GM06990 (cell line): ENCODE measurements around the gene ACP1.

Experiments
- DNase-seq: peaks from one replicate; pipeline ENCODE4 v3.0.0-alpha.2; 2011; ENCODE audit not compliant: insufficient read length; ENCODE audit errors: extremely low read depth
- H3K27me3 ChIP-seq: replicated peaks from 2 replicates; pipeline ENCODE4 v1.6.0; 2011; ENCODE audit warnings: low read length; ENCODE audit not compliant: control insufficient read depth, insufficient read depth
- H3K36me3 ChIP-seq: 2 replicates; pipeline ENCODE4 v1.5.1; 2011; ENCODE audit warnings: low read length; ENCODE audit not compliant: control insufficient read depth, insufficient read depth
- H3K4me3 ChIP-seq: replicated peaks from 2 replicates; pipeline ENCODE4 v1.5.1; 2011; ENCODE audit warnings: low read depth, mild to moderate bottlenecking, control low read depth, low read length
- TF ChIP-seq, protein P1 (sequence below): IDR thresholded peaks from 2 replicates; pipeline ENCODE4 v1.5.1; 2011; ENCODE audit warnings: low read length, control low read depth, mild to moderate bottlenecking, inconsistent platforms; ENCODE audit not compliant: insufficient read depth, poor library complexity, severe bottlenecking

Gene ACP1

DNA sequence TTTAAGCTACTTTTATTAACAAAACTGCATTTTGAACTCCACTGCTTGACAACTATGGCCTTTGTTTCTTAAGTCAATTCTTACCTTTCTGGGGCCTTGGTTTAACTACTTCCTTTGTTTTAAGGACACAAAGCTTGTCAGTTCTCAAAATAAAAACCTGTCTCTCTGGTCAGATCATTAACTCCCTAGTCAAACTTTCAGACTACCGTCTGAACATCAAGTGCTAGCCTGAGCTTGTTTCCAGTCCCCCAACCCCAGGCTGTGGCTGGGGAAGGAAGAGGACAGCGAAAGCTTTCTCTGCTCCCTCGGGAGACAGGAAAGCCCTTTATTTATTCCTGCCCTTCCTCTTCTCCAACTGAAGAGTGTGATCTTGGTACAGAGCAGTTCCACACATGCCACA lies 2.6 kb upstream of the ACP1 start:
- TF ChIP-seq, protein P1, sequence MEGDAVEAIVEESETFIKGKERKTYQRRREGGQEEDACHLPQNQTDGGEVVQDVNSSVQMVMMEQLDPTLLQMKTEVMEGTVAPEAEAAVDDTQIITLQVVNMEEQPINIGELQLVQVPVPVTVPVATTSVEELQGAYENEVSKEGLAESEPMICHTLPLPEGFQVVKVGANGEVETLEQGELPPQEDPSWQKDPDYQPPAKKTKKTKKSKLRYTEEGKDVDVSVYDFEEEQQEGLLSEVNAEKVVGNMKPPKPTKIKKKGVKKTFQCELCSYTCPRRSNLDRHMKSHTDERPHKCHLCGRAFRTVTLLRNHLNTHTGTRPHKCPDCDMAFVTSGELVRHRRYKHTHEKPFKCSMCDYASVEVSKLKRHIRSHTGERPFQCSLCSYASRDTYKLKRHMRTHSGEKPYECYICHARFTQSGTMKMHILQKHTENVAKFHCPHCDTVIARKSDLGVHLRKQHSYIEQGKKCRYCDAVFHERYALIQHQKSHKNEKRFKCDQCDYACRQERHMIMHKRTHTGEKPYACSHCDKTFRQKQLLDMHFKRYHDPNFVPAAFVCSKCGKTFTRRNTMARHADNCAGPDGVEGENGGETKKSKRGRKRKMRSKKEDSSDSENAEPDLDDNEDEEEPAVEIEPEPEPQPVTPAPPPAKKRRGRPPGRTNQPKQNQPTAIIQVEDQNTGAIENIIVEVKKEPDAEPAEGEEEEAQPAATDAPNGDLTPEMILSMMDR = no peak
- Histone ChIP-seq H3K36me3 (no peaks in the 10 kb centered on the region), H3K4me3 (no peak overlapping the region), H3K27me3 (no peaks in the 10 kb centered on the region)
- no peak for DNase-seq

DNA sequence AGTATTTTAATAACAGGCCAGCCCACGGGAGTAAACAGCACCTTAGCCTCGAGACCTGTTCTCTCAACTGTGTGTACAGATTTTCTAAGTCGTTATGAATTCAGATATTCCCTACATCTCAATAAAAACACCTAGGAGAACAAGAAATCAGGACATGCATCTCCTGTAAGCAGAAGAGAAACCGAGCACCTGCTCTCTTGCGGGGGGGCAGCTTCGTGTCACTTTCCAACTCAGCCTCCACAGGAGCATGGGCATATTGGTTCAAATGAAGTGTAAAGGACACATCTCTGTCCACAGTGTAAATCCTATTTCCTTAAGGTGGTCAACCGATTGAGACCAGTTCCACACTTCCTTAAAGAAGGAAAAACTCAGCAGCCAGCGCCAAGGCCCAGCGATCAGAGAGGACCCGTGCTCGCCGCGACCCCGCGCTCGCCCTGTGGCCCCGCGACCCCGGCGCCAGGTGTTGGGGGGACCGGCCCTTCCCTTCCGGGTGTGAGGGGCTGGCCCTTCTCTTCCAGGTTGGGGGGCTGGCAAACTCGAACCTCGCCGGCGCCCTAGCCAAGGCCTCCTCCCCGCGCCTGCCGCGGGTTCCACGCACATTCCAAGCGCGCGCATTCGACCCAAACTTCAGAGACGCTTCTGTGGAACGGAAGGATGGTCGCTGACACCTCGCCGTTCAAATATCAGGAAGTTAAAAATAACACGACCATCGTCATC lies 1.6 kb upstream of the ACP1 start:
- TF ChIP-seq, protein P1 = no peak
- no peak for DNase-seq
- Histone ChIP-seq H3K27me3 (no peaks in the 10 kb centered on the region), H3K36me3 (no peaks in the 10 kb centered on the region), H3K4me3 (peak overlapping the region; percentile 97)

GRCh38 chr2:263774-264492 lies 814 bp upstream of the ACP1 start, which contains the start of gene SH3YL1:
SH3YL1 (minus strand) TSS chr2:264032; CDS start chr2:263984, 48 bp downstream.
- Histone ChIP-seq H3K36me3 (no peaks in the 10 kb centered on the region), H3K4me3 (peak within 1 kb of the TSS; percentile 97), H3K27me3 (no peaks in the 10 kb centered on the region)
- peak; percentile 62 for DNase-seq
- TF ChIP-seq, protein P1 = no peak

DNA sequence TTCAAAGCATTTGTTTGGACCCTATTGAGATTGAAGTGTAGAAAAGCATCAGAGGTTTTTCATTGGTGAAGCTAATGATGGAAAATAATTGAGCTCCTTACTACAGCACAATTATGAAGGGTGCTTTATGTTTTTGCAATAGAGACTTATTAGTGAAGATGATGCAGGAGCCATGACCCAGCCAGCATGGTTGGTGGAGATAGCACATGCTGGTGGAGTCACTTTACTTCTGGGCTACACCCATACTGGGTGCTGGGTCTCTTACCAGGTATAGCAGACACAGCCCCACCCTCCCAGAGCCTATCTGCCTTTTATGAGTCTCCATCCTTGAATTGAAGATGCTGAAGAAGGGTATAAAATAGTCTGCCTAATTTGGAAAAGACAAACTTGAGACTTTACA lies 3.6 kb downstream of the ACP1 start:
- peaks cover 4% of the 10 kb centered on the region for H3K36me3 ChIP-seq
- H3K27me3 ChIP-seq = no peaks in the 10 kb centered on the region
- DNase-seq = no peak
- no peak overlapping the region for H3K4me3 ChIP-seq
- TF ChIP-seq, protein P1 = no peak

GRCh38 chr2:269356-270030 lies 4.7 kb downstream of the ACP1 start:
- TF ChIP-seq, protein P1 = no peak
- Histone ChIP-seq H3K4me3 (no peak overlapping the region), H3K36me3 (peaks cover 4% of the 10 kb centered on the region), H3K27me3 (no peaks in the 10 kb centered on the region)
- no peak for DNase-seq
